IMR-90 (cell line): ENCODE measurements around the gene CHRNA3. TPM values are rescaled to one million over a fixed set of nuclear protein-coding genes. Genes with fewer than 3 reads are reported as not detected.

ENCODE experiments used
- ATAC-seq: fragments of 200-7000 bp; cut with Tn5 transposase; 2 replicates; pipeline ENCODE4 v1.9.1; 2020; ENCODE audit warnings: low read depth, mild to moderate bottlenecking, moderate library complexity
- BruUV-seq: library from RNA; stranded (reverse); fragments of 400-500 nt; replicated peaks from 2 replicates; lab custom pipeline; 2021; lab: Mats Ljungman, UMichigan
- CTCF ChIA-PET: fragments of 300-600 bp; formaldehyde crosslinking; extraction: SDS; loops from one replicate; lab custom pipeline; 2021; ENCODE audit warnings: antibody characterized with exemption; lab: Yijun Ruan, JAX
- POLR2A ChIA-PET: fragments of 300-600 bp; sonication (Branson Sonifier 250); formaldehyde crosslinking; loops from one replicate; lab custom pipeline; 2022; ENCODE audit warnings: antibody characterized with exemption; ENCODE audit not compliant: unreplicated experiment; lab: Charles Lee
- DNase-seq: peaks from one replicate; pipeline ENCODE4 v3.0.0; 2013
- H2AFZ ChIP-seq: replicated peaks from 2 replicates; pipeline ENCODE3; 2013; ENCODE audit warnings: low read length, mild to moderate bottlenecking; ENCODE audit not compliant: poor library complexity
- H2AK5ac ChIP-seq: 2 replicates; pipeline ENCODE4 v1.6.1; 2013; ENCODE audit warnings: low read depth, low read length, inconsistent platforms
- H2AK9ac ChIP-seq: replicated peaks from 2 replicates; pipeline ENCODE3; 2013; ENCODE audit warnings: mild to moderate bottlenecking, low read depth, low read length, moderate library complexity; ENCODE audit not compliant: poor library complexity
- H2BK120ac ChIP-seq: 2 replicates; pipeline ENCODE4 v1.6.1; 2013; ENCODE audit warnings: low read depth, low read length, inconsistent platforms
- H2BK15ac ChIP-seq: 3 replicates; pipeline ENCODE4 v1.6.1; 2013; ENCODE audit warnings: low read depth, low read length, inconsistent platforms
- H2BK20ac ChIP-seq: 2 replicates; pipeline ENCODE4 v1.6.1; 2013; ENCODE audit warnings: low read depth, mild to moderate bottlenecking, inconsistent platforms, low read length, moderate library complexity
- H2BK5ac ChIP-seq: 2 replicates; pipeline ENCODE4 v1.6.1; 2013; ENCODE audit warnings: mild to moderate bottlenecking, low read depth, low read length, inconsistent platforms; ENCODE audit not compliant: poor library complexity, severe bottlenecking
- H3K14ac ChIP-seq: replicated peaks from 2 replicates; pipeline ENCODE4 v1.6.1; 2013; ENCODE audit warnings: low read depth, low read length, inconsistent platforms
- H3K18ac ChIP-seq: 2 replicates; pipeline ENCODE4 v1.6.1; 2013; ENCODE audit warnings: low read depth, low read length, control low read depth
- H3K23ac ChIP-seq: 2 replicates; pipeline ENCODE4 v1.6.1; 2013; ENCODE audit warnings: low read depth, low read length, inconsistent platforms
- H3K27ac ChIP-seq: 2 replicates; pipeline ENCODE4 v1.5.1; 2013; ENCODE audit warnings: mild to moderate bottlenecking, control low read depth, low read length; ENCODE audit not compliant: insufficient read depth
- H3K27me3 ChIP-seq: 2 replicates; pipeline ENCODE4 v1.6.1; 2013; ENCODE audit warnings: low read length; ENCODE audit not compliant: control insufficient read depth, insufficient read depth
- H3K36me3 ChIP-seq: 2 replicates; pipeline ENCODE4 v1.6.1; 2013; ENCODE audit warnings: low read length, mixed read lengths; ENCODE audit not compliant: control insufficient read depth, insufficient read depth
- H3K4ac ChIP-seq: 2 replicates; pipeline ENCODE4 v1.6.1; 2013; ENCODE audit warnings: low read depth, low read length, inconsistent platforms
- H3K4me1 ChIP-seq: 2 replicates; pipeline ENCODE4 v1.6.1; 2013; ENCODE audit warnings: low read length, mixed read lengths; ENCODE audit not compliant: control insufficient read depth, insufficient read depth
- H3K4me2 ChIP-seq: 2 replicates; pipeline ENCODE4 v1.6.1; 2013; ENCODE audit warnings: low read depth, mild to moderate bottlenecking, control low read depth, low read length, moderate library complexity
- H3K4me3 ChIP-seq: 2 replicates; pipeline ENCODE4 v1.5.1; 2013; ENCODE audit warnings: low read depth, mild to moderate bottlenecking, control low read depth, low read length, moderate library complexity; ENCODE audit not compliant: insufficient read depth
- H3K56ac ChIP-seq: 2 replicates; pipeline ENCODE4 v1.6.1; 2013; ENCODE audit warnings: low read length, inconsistent platforms; ENCODE audit not compliant: insufficient read depth; ENCODE audit errors: extremely low read depth
- H3K79me1 ChIP-seq, 2 experiments: 2 replicates each; pipeline ENCODE4 v1.6.1; 2013; ENCODE audit warnings: low read length in 2 of 2, inconsistent platforms in 1 of 2, low read depth in 1 of 2
- H3K9ac ChIP-seq: 2 replicates; pipeline ENCODE4 v1.6.1; 2013; ENCODE audit warnings: low read depth, low read length, control low read depth
- H3K9me1 ChIP-seq: 2 replicates; pipeline ENCODE4 v1.6.1; 2013; ENCODE audit warnings: low read length, inconsistent platforms; ENCODE audit not compliant: insufficient read depth
- H3K9me3 ChIP-seq: 2 replicates; pipeline ENCODE4 v1.6.1; 2013; ENCODE audit warnings: low read length; ENCODE audit not compliant: control insufficient read depth, insufficient read depth
- H4K20me1 ChIP-seq: 2 replicates; pipeline ENCODE4 v1.6.1; 2013; ENCODE audit warnings: low read length, inconsistent platforms; ENCODE audit not compliant: insufficient read depth
- H4K5ac ChIP-seq: 2 replicates; pipeline ENCODE4 v1.6.1; 2013; ENCODE audit warnings: mild to moderate bottlenecking, low read depth, low read length, control low read depth
- H4K8ac ChIP-seq, 2 experiments: 2 replicates each; pipeline ENCODE4 v1.6.1; 2013; ENCODE audit warnings: low read depth in 2 of 2, low read length in 2 of 2, control low read depth in 1 of 2, inconsistent platforms in 1 of 2
- H4K91ac ChIP-seq: 2 replicates; pipeline ENCODE4 v1.6.1; 2013; ENCODE audit warnings: low read depth, low read length, inconsistent platforms; ENCODE audit not compliant: insufficient read depth
- BHLHE40 ChIP-seq: fragments of 150-350 bp; IDR thresholded peaks from 2 replicates; pipeline ENCODE4 v1.6.1; 2016; ENCODE audit warnings: mild to moderate bottlenecking, low read depth, low read length
- CEBPB ChIP-seq: IDR thresholded peaks from 2 replicates; pipeline ENCODE4 v1.6.1; 2012; ENCODE audit warnings: low read depth, low read length, improper control_type of control experiment
- CHD1 ChIP-seq: IDR thresholded peaks from 2 replicates; pipeline ENCODE4 v1.6.1; 2012; ENCODE audit warnings: low read depth, low read length, improper control_type of control experiment
- FOS ChIP-seq: fragments of 150-350 bp; IDR thresholded peaks from 2 replicates; pipeline ENCODE4 v1.6.1; 2016; ENCODE audit warnings: low read depth, low read length
- MAFK ChIP-seq: IDR thresholded peaks from 2 replicates; pipeline ENCODE4 v1.6.1; 2012; ENCODE audit warnings: low read depth, low read length, improper control_type of control experiment
- MAZ ChIP-seq: IDR thresholded peaks from 2 replicates; pipeline ENCODE4 v1.6.1; 2012; ENCODE audit warnings: low read depth, mild to moderate bottlenecking, low read length, improper control_type of control experiment, moderate library complexity, borderline replicate concordance
- NFE2L2 ChIP-seq: fragments of 150-350 bp; IDR thresholded peaks from 2 replicates; pipeline ENCODE4 v1.6.1; 2016; ENCODE audit warnings: low read depth, mild to moderate bottlenecking, low read length
- POLR2A ChIP-seq: IDR thresholded peaks from 2 replicates; pipeline ENCODE4 v1.6.1; 2012; ENCODE audit warnings: mild to moderate bottlenecking, low read depth, low read length
- RFX5 ChIP-seq: IDR thresholded peaks from 2 replicates; pipeline ENCODE4 v1.8.0; 2012; ENCODE audit warnings: low read depth, mild to moderate bottlenecking, low read length, moderate library complexity
- SMC3 ChIP-seq: fragments of 150-350 bp; IDR thresholded peaks from 2 replicates; pipeline ENCODE4 v1.6.1; 2016; ENCODE audit warnings: low read depth, mild to moderate bottlenecking, antibody characterized with exemption, low read length, moderate library complexity
- WGBS, 2 experiments: methylation state at CpG; one replicate each; pipeline versions ENCODE4 v1.1.5 to v1.1.7; 2013; ENCODE audit warnings: missing lambda C conversion rate in 2 of 2; ENCODE audit not compliant: insufficient read length in 1 of 2; ENCODE audit errors: extremely low coverage in 2 of 2; 5-methylcytosine and 5-hydroxymethylcytosine counted together
- dilution Hi-C: fragments of 300-500 bp; cut with HindIII; formaldehyde crosslinking; loops from one replicate; pipeline ENCODE4 v1.14.3; 2018; ENCODE audit warnings: low sequenced_read_pairs; ENCODE audit not compliant: unreplicated experiment
- in situ Hi-C: fragments of 300-500 bp; cut with MboI; formaldehyde crosslinking; loops from 3 replicates; pipeline ENCODE4 v1.14.3; 2019; ENCODE audit warnings: low sequenced_read_pairs, inconsistent platforms, mixed read lengths
- intact Hi-C: fragments of 100-400 bp; cut with micrococcal nuclease; formaldehyde crosslinking; loops from 2 replicates; pipeline ENCODE4 v1.10.0; 2022
- polyA plus RNA-seq, 3 experiments: library from polyadenylated mRNA; depleted of rRNA; stranded (reverse); fragments of >200 nt; gene quantifications; 2 replicates each; pipeline ENCODE4 v1.2.3, GENCODE V29; 2012; ENCODE audit warnings: low replicate concordance in 1 of 3
- total RNA-seq: library from RNA; depleted of rRNA; stranded (reverse); fragments of >200 nt; gene quantifications from 2 replicates; pipeline ENCODE4 v1.2.3, GENCODE V29; 2012
- TF ChIP-seq, protein P1 (sequence below): fragments of 150-350 bp; IDR thresholded peaks from 2 replicates; pipeline ENCODE4 v1.6.1; 2017; ENCODE audit warnings: mild to moderate bottlenecking, antibody characterized with exemption, low read length, low read depth
- TF ChIP-seq, protein P2 (sequence below): conservative IDR thresholded peaks from 2 replicates; pipeline ENCODE4 v1.5.1; 2012; ENCODE audit warnings: mild to moderate bottlenecking, low read depth, low read length, improper control_type of control experiment

CHRNA3 gene
- total and polyA plus RNA-seq, 2 of the 4 experiments (the other 2 are of a cell fraction): not detected

DNA sequence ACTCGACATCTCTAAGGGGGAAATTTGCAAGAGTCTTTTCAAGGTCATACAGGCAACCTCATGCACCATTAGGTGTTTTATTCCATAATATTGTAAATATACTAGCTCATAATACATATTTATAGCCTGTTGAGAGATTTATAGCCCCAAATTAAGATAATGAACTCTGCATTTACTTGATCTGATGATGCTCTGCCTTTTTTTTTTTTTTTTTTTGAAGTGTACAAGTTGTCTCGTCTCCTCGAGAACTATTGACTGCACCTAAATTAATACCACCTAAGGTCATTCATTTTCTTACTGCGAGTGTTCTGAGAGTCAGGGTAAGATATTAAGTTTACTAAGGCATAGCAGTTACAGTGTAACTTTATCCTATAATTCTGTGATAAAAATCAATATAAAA is 49.4 kb downstream of the CHRNA3 start:
- in situ Hi-C loops (no loop called here), dilution Hi-C loops (no loop called here), intact Hi-C loops (no loop called here)
- H3K18ac ChIP-seq: no peak overlapping the region
- no peaks in the 10 kb centered on the region for H4K20me1 ChIP-seq
- no peak overlapping the region for H4K5ac ChIP-seq
- H2BK15ac ChIP-seq: no peak overlapping the region
- no peak overlapping the region for H3K4ac ChIP-seq
- no peak overlapping the region for H3K27ac ChIP-seq
- H3K27me3 ChIP-seq: peaks cover 5% of the 10 kb centered on the region; the same call in 1 of the 2 replicates
- no CpG with 5 or more reads among the region's 4 CpGs for WGBS, 2 experiments
- no peak overlapping the region for H3K9ac ChIP-seq
- H3K4me1 ChIP-seq: no peaks in the 10 kb centered on the region
- POLR2A ChIA-PET: no interaction called here
- no peak overlapping the region for H3K23ac ChIP-seq
- no peaks in the 10 kb centered on the region for H3K36me3 ChIP-seq
- no peak overlapping the region for H3K56ac ChIP-seq
- no peaks in the 10 kb centered on the region for H3K79me1 ChIP-seq
- no peaks in the 10 kb centered on the region for H3K9me3 ChIP-seq
- no peak overlapping the region for H4K91ac ChIP-seq
- H2BK20ac ChIP-seq: no peak overlapping the region
- H3K14ac ChIP-seq: no peak overlapping the region
- BruUV-seq: no TSS peak
- ATAC-seq: no peak
- H2AK9ac ChIP-seq: no peak overlapping the region
- H2BK5ac ChIP-seq: no peak overlapping the region
- DNase-seq: no peak
- H3K4me3 ChIP-seq: no peak overlapping the region
- no peak overlapping the region for H2AK5ac ChIP-seq
- no peak overlapping the region for H4K8ac ChIP-seq
- H2AFZ ChIP-seq: no peak overlapping the region
- no peak overlapping the region for H2BK120ac ChIP-seq
- TF ChIP-seq, protein P1, sequence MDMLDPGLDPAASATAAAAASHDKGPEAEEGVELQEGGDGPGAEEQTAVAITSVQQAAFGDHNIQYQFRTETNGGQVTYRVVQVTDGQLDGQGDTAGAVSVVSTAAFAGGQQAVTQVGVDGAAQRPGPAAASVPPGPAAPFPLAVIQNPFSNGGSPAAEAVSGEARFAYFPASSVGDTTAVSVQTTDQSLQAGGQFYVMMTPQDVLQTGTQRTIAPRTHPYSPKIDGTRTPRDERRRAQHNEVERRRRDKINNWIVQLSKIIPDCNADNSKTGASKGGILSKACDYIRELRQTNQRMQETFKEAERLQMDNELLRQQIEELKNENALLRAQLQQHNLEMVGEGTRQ: no peak
- TF ChIP-seq FOS (no peak), MAFK (no peak), NFE2L2 (no peak), CHD1 (no peak), POLR2A (no peak), RFX5 (no peak), BHLHE40 (no peak), CEBPB (no peak), MAZ (no peak), SMC3 (no peak)
- TF ChIP-seq, protein P2, sequence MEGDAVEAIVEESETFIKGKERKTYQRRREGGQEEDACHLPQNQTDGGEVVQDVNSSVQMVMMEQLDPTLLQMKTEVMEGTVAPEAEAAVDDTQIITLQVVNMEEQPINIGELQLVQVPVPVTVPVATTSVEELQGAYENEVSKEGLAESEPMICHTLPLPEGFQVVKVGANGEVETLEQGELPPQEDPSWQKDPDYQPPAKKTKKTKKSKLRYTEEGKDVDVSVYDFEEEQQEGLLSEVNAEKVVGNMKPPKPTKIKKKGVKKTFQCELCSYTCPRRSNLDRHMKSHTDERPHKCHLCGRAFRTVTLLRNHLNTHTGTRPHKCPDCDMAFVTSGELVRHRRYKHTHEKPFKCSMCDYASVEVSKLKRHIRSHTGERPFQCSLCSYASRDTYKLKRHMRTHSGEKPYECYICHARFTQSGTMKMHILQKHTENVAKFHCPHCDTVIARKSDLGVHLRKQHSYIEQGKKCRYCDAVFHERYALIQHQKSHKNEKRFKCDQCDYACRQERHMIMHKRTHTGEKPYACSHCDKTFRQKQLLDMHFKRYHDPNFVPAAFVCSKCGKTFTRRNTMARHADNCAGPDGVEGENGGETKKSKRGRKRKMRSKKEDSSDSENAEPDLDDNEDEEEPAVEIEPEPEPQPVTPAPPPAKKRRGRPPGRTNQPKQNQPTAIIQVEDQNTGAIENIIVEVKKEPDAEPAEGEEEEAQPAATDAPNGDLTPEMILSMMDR: no peak
- CTCF ChIA-PET: interaction anchor here (0.6 kb wide), 1 partner anchor 56 kb away, joined by 3 read pairs; no protein-coding TSS in a partner anchor
- no peaks in the 10 kb centered on the region for H3K9me1 ChIP-seq
- no peak overlapping the region for H3K4me2 ChIP-seq
